Measurements from ENCODE around the gene ZNF582.
"Not testable (repeated sequence)": the region's sequence is repeated elsewhere in the genome, so short reads cannot be mapped to it uniquely, and the experiment has no call there.

DNA sequence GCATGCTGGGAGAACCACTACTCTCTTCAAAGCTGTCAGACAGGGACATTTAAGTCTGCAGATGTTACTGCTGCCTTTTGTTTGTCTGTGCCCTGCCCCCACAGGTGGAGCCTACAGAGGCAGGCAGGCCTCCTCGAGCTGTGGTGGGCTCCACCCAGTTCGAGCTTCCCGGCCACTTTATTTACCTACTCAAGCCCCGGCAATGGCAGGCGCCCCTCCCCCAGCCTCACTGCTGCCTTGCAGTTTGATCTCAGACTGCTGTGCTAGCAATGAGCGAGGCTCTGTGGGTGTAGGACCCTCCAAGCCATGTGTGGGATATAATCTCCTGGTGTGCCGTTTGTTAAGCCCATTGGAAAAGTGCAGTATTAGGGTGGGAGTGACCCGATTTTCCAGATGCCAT lies 56.3 kb downstream of the ZNF582 start:
- TF ChIP-seq, protein P1, sequence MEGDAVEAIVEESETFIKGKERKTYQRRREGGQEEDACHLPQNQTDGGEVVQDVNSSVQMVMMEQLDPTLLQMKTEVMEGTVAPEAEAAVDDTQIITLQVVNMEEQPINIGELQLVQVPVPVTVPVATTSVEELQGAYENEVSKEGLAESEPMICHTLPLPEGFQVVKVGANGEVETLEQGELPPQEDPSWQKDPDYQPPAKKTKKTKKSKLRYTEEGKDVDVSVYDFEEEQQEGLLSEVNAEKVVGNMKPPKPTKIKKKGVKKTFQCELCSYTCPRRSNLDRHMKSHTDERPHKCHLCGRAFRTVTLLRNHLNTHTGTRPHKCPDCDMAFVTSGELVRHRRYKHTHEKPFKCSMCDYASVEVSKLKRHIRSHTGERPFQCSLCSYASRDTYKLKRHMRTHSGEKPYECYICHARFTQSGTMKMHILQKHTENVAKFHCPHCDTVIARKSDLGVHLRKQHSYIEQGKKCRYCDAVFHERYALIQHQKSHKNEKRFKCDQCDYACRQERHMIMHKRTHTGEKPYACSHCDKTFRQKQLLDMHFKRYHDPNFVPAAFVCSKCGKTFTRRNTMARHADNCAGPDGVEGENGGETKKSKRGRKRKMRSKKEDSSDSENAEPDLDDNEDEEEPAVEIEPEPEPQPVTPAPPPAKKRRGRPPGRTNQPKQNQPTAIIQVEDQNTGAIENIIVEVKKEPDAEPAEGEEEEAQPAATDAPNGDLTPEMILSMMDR (IDR thresholded peaks at IDR 0.05 in 4 of 5, conservative IDR thresholded peaks at IDR 0.05 in 1 of 5) = not testable (repeated sequence)
- TF ChIP-seq POLR2A (IDR thresholded peaks at IDR 0.05) = not testable (repeated sequence)

Measured in gastrocnemius medialis (tissue), 4 donors.